ENCODE data around the gene CACNA1S. TPM values are rescaled to one million over a fixed set of nuclear protein-coding genes. Genes with fewer than 3 reads are reported as not detected.

The CACNA1S gene
- total and polyA plus RNA-seq, 2 of the 8 experiments (the other 6 are each of a cell fraction or from before 2014, with no cell fraction given): 0.06 TPM; not detected in 1

DNA sequence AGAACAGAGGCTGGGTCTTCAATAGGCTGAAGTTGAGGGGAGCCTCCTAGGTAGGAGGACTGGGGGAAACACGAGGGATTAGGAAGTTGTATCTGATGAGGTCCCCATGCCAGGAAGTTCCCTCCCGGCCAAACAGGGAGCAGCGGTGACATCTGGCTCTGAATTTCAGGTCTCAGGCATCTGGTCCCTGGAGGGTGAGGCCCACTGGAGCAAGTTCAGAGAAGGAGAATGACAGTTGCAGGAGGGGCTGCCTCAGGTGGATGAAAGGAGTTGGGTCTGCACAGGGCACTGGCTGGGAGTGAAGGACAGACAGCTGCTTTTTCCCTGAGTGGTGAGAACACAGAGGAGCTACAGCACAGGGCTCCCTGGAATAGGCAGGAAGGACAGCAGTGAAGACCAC lies 32.9 kb upstream of the CACNA1S start:
- no peak overlapping the region for H2BK120ac ChIP-seq (replicated peaks; ENCODE audit: low read depth, low read length)
- CTCF ChIA-PET (ENCODE audit: partially characterized antibody): interaction anchor here (1.0 to 3.4 kb wide), 6 partner anchors 13 to 166 kb away, joined by 3 to 14 read pairs (median 3); no protein-coding TSS in a partner anchor
- no peak overlapping the region for H3K4ac ChIP-seq (replicated peaks; ENCODE audit: insufficient read length, low read depth, low read length)
- 88% methylated on average over 3 of the region's 3 CpGs; no CpG with 5 or more reads in 1 of the 2 experiments for WGBS, 2 experiments (ENCODE audit: extremely low coverage in 1 of 2, insufficient coverage in 1 of 2, insufficient read length in 1 of 2, insufficient replicate concordance in 2 of 2, low coverage in 1 of 2, low lambda C conversion rate in 2 of 2, missing lambda C conversion rate in 1 of 2)
- FAIRE-seq (no peak), DNase-seq (ENCODE audit: low read depth in 1 of 2, low spot score in 2 of 2) (no peak)
- H3K23ac ChIP-seq (ENCODE audit: insufficient read length): no peak overlapping the region
- no peak overlapping the region for H3K14ac ChIP-seq (ENCODE audit: insufficient read length)
- H3K18ac ChIP-seq (ENCODE audit: extremely low read depth, low read length): no peak overlapping the region
- H4K8ac ChIP-seq (ENCODE audit: extremely low read depth, insufficient read depth, low read length): no peak overlapping the region
- H4K20me1 ChIP-seq (replicated peaks in 1 of 2; ENCODE audit: control insufficient read depth in 1 of 2, insufficient read depth in 2 of 2, low read length in 2 of 2): peaks cover 12 to 18% of the 10 kb centered on the region in 2 experiments
- no peak overlapping the region for H2BK20ac ChIP-seq (ENCODE audit: low read length)
- no peak overlapping the region for H2BK5ac ChIP-seq (ENCODE audit: low read depth, low read length)
- no peak overlapping the region for H2AFZ ChIP-seq (ENCODE audit: low read length)
- peaks cover 59 to 87% (median 84%) of the 10 kb centered on the region in 4 experiments for H3K36me3 ChIP-seq (ENCODE audit: control insufficient read depth in 2 of 4, insufficient read depth in 4 of 4, low read length in 3 of 4)
- no peaks in the 10 kb centered on the region for H3K4me1 ChIP-seq (replicated peaks in 1 of 4; ENCODE audit: control insufficient read depth in 3 of 4, insufficient read depth in 4 of 4, low read length in 3 of 4)
- TF ChIP-seq TEAD4 (IDR thresholded peaks at IDR 0.05; ENCODE audit: low read depth, low read length) (no peak), RNF2 (IDR thresholded peaks at IDR 0.05; ENCODE audit: borderline replicate concordance, low read depth, low read length, missing control alignments, poor library complexity, severe bottlenecking) (no peak), TCF12 (IDR thresholded peaks at IDR 0.05; ENCODE audit: low read depth, low read length) (no peak), USF2 (IDR thresholded peaks at IDR 0.05; ENCODE audit: low read length) (no peak), MAX (IDR thresholded peaks at IDR 0.05) (no peak), FOSL1 (IDR thresholded peaks at IDR 0.05; ENCODE audit: insufficient read depth, low read depth, low read length) (no peak), SRF (IDR thresholded peaks at IDR 0.05; ENCODE audit: low read depth, low read length) (no peak), ASH2L (IDR thresholded peaks at IDR 0.05; ENCODE audit: low read length) (no peak), EP300 (IDR thresholded peaks at IDR 0.05; ENCODE audit: borderline replicate concordance in 1 of 2, low read depth in 2 of 2, low read length in 2 of 2) (no peak)
- no peak overlapping the region for H4K91ac ChIP-seq (replicated peaks; ENCODE audit: insufficient read length, low read length)
- H3K79me2 ChIP-seq (ENCODE audit: control insufficient read depth in 1 of 2, insufficient read depth in 2 of 2, low read length in 2 of 2): no peaks in the 10 kb centered on the region
- no peaks in the 10 kb centered on the region for H3K27me3 ChIP-seq (replicated peaks in 1 of 4; ENCODE audit: control insufficient read depth in 3 of 4, extremely low read depth in 1 of 4, insufficient read depth in 3 of 4, low read length in 3 of 4)
- no peak overlapping the region for H4K5ac ChIP-seq (ENCODE audit: insufficient read length, low read depth, low read length)
- no peak overlapping the region for H2AK5ac ChIP-seq (ENCODE audit: low read depth, low read length)
- POLR2A ChIA-PET (ENCODE audit: partially characterized antibody): interaction anchor here (2.1 kb wide), 1 partner anchor 9 kb away, joined by 5 read pairs; no protein-coding TSS in a partner anchor
- no peak overlapping the region for H3K9ac ChIP-seq (replicated peaks in 1 of 4; ENCODE audit: extremely low read depth in 1 of 4, low read depth in 3 of 4, low read length in 3 of 4)
- no peaks in the 10 kb centered on the region for H3K79me1 ChIP-seq (ENCODE audit: low read depth, low read length)
- no peaks in the 10 kb centered on the region for H3K23me2 ChIP-seq (ENCODE audit: low read depth, low read length)
- no peak overlapping the region for H3K27ac ChIP-seq (ENCODE audit: low read depth, low read length)
- no peak overlapping the region for H3K4me3 ChIP-seq (ENCODE audit: extremely low read depth in 1 of 4, insufficient read depth in 2 of 4, low read depth in 3 of 4, low read length in 4 of 4)
- no peak overlapping the region for H2BK12ac ChIP-seq (ENCODE audit: low read depth, low read length)
- H2BK15ac ChIP-seq (ENCODE audit: low read length): no peak overlapping the region
- no peaks in the 10 kb centered on the region for H3K9me3 ChIP-seq (ENCODE audit: insufficient read depth in 2 of 2, low read depth in 1 of 2, low read length in 1 of 2)
- no peak overlapping the region for H3K4me2 ChIP-seq (ENCODE audit: insufficient read depth in 1 of 2, low read depth in 2 of 2, low read length in 2 of 2)
- H3K56ac ChIP-seq (replicated peaks; ENCODE audit: insufficient read length, low read depth, low read length): no peak overlapping the region

Data from H1 (cell line).